OCI-LY7 (cell line): ENCODE measurements around the gene DGKB. TPM values are rescaled to one million over a fixed set of nuclear protein-coding genes. Genes with fewer than 3 reads are reported as not detected.

Source experiments
- BruUV-seq: library from RNA; stranded (reverse); fragments of 400-500 nt; replicated peaks from 2 replicates; lab custom pipeline; 2021; lab: Mats Ljungman, UMichigan
- CTCF ChIA-PET: fragments of 300-600 bp; sonication (Branson Sonifier 250); formaldehyde crosslinking; loops from one replicate; lab custom pipeline; 2022; ENCODE audit warnings: antibody characterized with exemption; ENCODE audit not compliant: unreplicated experiment; lab: Charles Lee
- POLR2A ChIA-PET: fragments of 300-600 bp; sonication (Branson Sonifier 250); formaldehyde crosslinking; loops from one replicate; lab custom pipeline; 2022; ENCODE audit warnings: antibody characterized with exemption; lab: Charles Lee
- DNase-seq: peaks from one replicate; pipeline ENCODE4 v3.0.0-alpha.2; 2015; ENCODE audit warnings: low spot score
- H2AFZ ChIP-seq: fragments of 200-600 bp; sonication (generic), shearing (Covaris generic); 2 replicates; pipeline ENCODE4 v1.6.1; 2014; ENCODE audit warnings: mild to moderate bottlenecking, antibody characterized with exemption, low read length, moderate library complexity
- H3K27ac ChIP-seq: fragments of 200-600 bp; sonication (generic); 2 replicates; pipeline ENCODE4 v1.5.1; 2014; ENCODE audit warnings: mixed run types, low read depth, mild to moderate bottlenecking, moderate library complexity, low read length, inconsistent platforms; ENCODE audit not compliant: poor library complexity, severe bottlenecking
- H3K36me3 ChIP-seq: fragments of 200-600 bp; sonication (generic); 2 replicates; pipeline ENCODE4 v1.6.1; 2014; ENCODE audit warnings: mild to moderate bottlenecking, antibody characterized with exemption, low read length, moderate library complexity, mixed read lengths; ENCODE audit not compliant: insufficient read depth
- H3K4me1 ChIP-seq: fragments of 200-600 bp; sonication (generic); 2 replicates; pipeline ENCODE4 v1.5.1; 2014; ENCODE audit warnings: mild to moderate bottlenecking, low read length; ENCODE audit not compliant: insufficient read depth, poor library complexity, severe bottlenecking
- H3K4me2 ChIP-seq: fragments of 200-600 bp; sonication (generic); 2 replicates; pipeline ENCODE4 v1.6.1; 2014; ENCODE audit warnings: mild to moderate bottlenecking, low read length
- H3K4me3 ChIP-seq: fragments of 200-600 bp; sonication (generic); 2 replicates; pipeline ENCODE4 v1.5.1; 2014; ENCODE audit warnings: mild to moderate bottlenecking, low read depth, low read length; ENCODE audit not compliant: poor library complexity, severe bottlenecking
- H3K79me2 ChIP-seq: fragments of 200-600 bp; sonication (generic); 2 replicates; pipeline ENCODE4 v1.6.1; 2016; ENCODE audit warnings: low read depth, mild to moderate bottlenecking, low read length, moderate library complexity, mixed read lengths; ENCODE audit not compliant: insufficient read depth
- H3K9me2 ChIP-seq: fragments of 200-600 bp; sonication (generic); 2 replicates; pipeline ENCODE4 v1.6.1; 2016; ENCODE audit warnings: mild to moderate bottlenecking, low read length, mixed read lengths; ENCODE audit not compliant: insufficient read depth
- H3K9me3 ChIP-seq: fragments of 200-600 bp; sonication (generic); 2 replicates; pipeline ENCODE4 v1.6.1; 2014; ENCODE audit warnings: mild to moderate bottlenecking, mixed run types, low read length, mixed read lengths
- H4K20me1 ChIP-seq: fragments of 200-600 bp; sonication (generic); 2 replicates; pipeline ENCODE4 v1.6.1; 2014; ENCODE audit warnings: mild to moderate bottlenecking, antibody characterized with exemption, low read length, moderate library complexity, mixed read lengths; ENCODE audit not compliant: insufficient read depth
- EZH2phosphoT487 ChIP-seq: fragments of 200-600 bp; sonication (generic); IDR thresholded peaks from 2 replicates; pipeline ENCODE4 v1.6.1; 2018; ENCODE audit warnings: low read depth, borderline replicate concordance, mild to moderate bottlenecking, mixed run types, antibody characterized with exemption, low read length, moderate library complexity, mixed read lengths
- intact Hi-C: fragments of 100-400 bp; cut with micrococcal nuclease; formaldehyde crosslinking; loops from one replicate; pipeline ENCODE4 v1.10.0; 2022; ENCODE audit not compliant: unreplicated experiment
- total RNA-seq, 2 experiments: library from RNA; depleted of rRNA in 1 of 2; stranded (reverse); fragments of >200 nt in 1 of 2; shearing (Covaris generic) in 1 of 2; gene quantifications; 2 replicates each; pipeline ENCODE4 v1.2.3, GENCODE V29; 2014 to 2022
- TF ChIP-seq, protein P1 (sequence below): fragments of 200-600 bp; sonication (generic); conservative IDR thresholded peaks from 2 replicates; pipeline ENCODE4 v1.5.1; 2014; ENCODE audit warnings: mild to moderate bottlenecking, antibody characterized with exemption, low read length, moderate library complexity, mixed read lengths

Gene DGKB
- total RNA-seq, 2 experiments from 2014 or later: not detected

DNA sequence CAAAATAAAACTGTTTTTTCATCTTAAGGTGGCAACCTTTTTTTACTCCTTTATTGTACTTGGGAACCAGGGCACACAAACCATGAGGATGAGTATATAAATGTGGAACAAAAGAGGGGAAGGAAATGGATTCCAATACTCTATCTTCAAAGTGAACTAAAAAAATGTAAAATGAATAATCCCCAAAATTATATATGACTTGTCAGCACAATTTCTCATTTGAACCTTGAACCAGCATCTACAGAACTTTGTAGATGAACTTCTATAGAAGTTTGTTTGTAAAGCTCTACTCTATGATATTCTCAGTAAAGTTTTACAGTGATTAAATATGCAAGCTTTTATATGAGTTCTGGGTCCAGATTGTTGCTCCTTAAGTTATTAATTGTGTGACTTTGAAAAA lies 694.8 kb downstream of the DGKB start:
- no peaks in the 10 kb centered on the region for H3K36me3 ChIP-seq
- no peaks in the 10 kb centered on the region for H4K20me1 ChIP-seq
- no peaks in the 10 kb centered on the region for H3K4me1 ChIP-seq
- H3K4me2 ChIP-seq: no peak overlapping the region
- TF ChIP-seq, protein P1, sequence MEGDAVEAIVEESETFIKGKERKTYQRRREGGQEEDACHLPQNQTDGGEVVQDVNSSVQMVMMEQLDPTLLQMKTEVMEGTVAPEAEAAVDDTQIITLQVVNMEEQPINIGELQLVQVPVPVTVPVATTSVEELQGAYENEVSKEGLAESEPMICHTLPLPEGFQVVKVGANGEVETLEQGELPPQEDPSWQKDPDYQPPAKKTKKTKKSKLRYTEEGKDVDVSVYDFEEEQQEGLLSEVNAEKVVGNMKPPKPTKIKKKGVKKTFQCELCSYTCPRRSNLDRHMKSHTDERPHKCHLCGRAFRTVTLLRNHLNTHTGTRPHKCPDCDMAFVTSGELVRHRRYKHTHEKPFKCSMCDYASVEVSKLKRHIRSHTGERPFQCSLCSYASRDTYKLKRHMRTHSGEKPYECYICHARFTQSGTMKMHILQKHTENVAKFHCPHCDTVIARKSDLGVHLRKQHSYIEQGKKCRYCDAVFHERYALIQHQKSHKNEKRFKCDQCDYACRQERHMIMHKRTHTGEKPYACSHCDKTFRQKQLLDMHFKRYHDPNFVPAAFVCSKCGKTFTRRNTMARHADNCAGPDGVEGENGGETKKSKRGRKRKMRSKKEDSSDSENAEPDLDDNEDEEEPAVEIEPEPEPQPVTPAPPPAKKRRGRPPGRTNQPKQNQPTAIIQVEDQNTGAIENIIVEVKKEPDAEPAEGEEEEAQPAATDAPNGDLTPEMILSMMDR: no peak
- no peak for TF ChIP-seq EZH2phosphoT487
- H3K9me2 ChIP-seq: no peaks in the 10 kb centered on the region
- no peaks in the 10 kb centered on the region for H3K9me3 ChIP-seq
- H3K4me3 ChIP-seq: no peak overlapping the region
- ChIA-PET CTCF (no interaction called here), POLR2A (no interaction called here)
- no peak overlapping the region for H3K27ac ChIP-seq
- intact Hi-C loops: no loop called here
- BruUV-seq: no TSS peak
- DNase-seq: no peak
- H3K79me2 ChIP-seq: no peaks in the 10 kb centered on the region
- no peak overlapping the region for H2AFZ ChIP-seq

GRCh38 chr7:14207138-14207537 lies 695.4 kb downstream of the DGKB start:
- intact Hi-C loops: no loop called here
- no peak for DNase-seq
- ChIA-PET POLR2A (no interaction called here), CTCF (no interaction called here)
- TF ChIP-seq EZH2phosphoT487: no peak
- TF ChIP-seq, protein P1: no peak
- H3K36me3 ChIP-seq: no peaks in the 10 kb centered on the region
- no peak overlapping the region for H3K4me3 ChIP-seq
- H3K4me1 ChIP-seq: no peaks in the 10 kb centered on the region
- no peak overlapping the region for H2AFZ ChIP-seq
- no peaks in the 10 kb centered on the region for H3K9me3 ChIP-seq
- BruUV-seq: no TSS peak
- H4K20me1 ChIP-seq: no peaks in the 10 kb centered on the region
- no peaks in the 10 kb centered on the region for H3K79me2 ChIP-seq
- no peak overlapping the region for H3K4me2 ChIP-seq
- no peak overlapping the region for H3K27ac ChIP-seq
- no peaks in the 10 kb centered on the region for H3K9me2 ChIP-seq

DNA sequence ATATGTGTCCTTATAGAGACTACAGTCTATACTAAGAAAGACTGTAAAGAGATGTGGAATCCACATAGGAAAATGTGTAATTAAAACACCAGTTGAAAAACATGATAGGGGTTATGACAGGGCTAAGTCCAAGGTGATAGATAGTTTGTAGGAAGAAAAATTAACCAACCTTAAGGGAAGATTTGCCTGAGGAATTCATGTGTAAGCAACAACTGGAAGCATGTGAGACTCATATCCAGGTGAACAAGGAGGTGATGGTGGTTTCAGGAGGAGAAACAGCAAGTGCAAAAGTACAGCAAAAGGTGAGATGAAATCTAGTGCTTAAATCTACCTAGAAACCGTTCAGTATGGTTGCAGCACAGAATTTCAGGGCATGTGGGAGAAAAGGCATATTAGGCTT lies 696.4 kb downstream of the DGKB start:
- no peaks in the 10 kb centered on the region for H3K79me2 ChIP-seq
- H3K9me3 ChIP-seq: no peaks in the 10 kb centered on the region
- H3K27ac ChIP-seq: no peak overlapping the region
- H4K20me1 ChIP-seq: no peaks in the 10 kb centered on the region
- H3K36me3 ChIP-seq: no peaks in the 10 kb centered on the region
- H3K9me2 ChIP-seq: no peaks in the 10 kb centered on the region
- no peak overlapping the region for H3K4me3 ChIP-seq
- H3K4me1 ChIP-seq: no peaks in the 10 kb centered on the region
- intact Hi-C loops: no loop called here
- H2AFZ ChIP-seq: no peak overlapping the region
- ChIA-PET POLR2A (no interaction called here), CTCF (no interaction called here)
- H3K4me2 ChIP-seq: no peak overlapping the region
- TF ChIP-seq EZH2phosphoT487: no peak
- TF ChIP-seq, protein P1: no peak
- BruUV-seq: no TSS peak
- DNase-seq: no peak
